ENCODE measurements around the gene GBX1.

The GBX1 gene

DNA sequence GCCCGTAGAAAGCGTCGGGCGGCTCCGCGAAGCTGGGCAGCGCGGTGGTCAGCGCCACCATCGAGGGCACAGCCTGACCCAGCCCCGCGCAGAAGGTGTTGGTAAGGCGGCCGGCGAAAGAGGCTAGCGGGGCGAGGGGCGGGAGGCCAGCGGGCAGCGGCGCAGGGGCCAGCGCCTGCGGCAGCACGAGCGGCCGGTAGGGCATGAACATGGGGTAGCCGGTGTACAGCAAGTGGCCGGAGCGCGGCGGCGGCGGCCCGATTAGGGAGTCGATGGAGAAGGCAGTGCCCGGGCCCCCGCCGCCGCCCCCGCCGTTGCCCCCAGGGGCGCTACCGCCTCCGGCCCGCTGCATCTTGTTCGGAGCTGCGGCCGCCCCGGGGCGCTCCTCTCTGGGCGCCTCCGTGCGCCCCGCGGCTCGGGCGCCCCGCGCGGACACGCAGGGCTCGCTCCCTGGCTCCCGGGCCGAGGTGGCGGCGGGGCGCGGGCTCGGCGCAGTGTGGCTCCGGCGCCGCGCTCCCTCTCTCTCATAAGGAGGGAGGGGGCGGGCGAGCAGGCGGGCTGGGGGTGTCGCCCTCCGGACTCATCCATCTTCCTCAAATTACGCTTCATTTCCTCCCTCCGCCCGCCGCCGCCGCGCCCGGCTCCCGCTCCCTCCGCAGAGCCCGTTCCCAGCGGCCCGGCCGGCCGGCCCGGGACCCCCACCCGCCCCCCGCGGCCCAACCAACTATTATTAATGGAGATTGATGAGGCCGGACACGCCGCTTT is at the start of gene GBX1:
Gene GBX1, minus strand, starts transcription at position 498 of the 765 bp plus-strand sequence. Its CDS starts 146 bp downstream, at position 352.
- TF ChIP-seq CTCF (IDR thresholded peaks at IDR 0.05; ENCODE audit: low read depth, low read length), result no peak
- no peak for DNase-seq (ENCODE audit: low read depth in 2 of 2)
- peak within 1 kb of the TSS in 1 of 2 donors; percentile 14 for H3K4me3 ChIP-seq (replicated peaks in 1 of 2; ENCODE audit: low read depth in 2 of 2, low read length in 2 of 2)

DNA sequence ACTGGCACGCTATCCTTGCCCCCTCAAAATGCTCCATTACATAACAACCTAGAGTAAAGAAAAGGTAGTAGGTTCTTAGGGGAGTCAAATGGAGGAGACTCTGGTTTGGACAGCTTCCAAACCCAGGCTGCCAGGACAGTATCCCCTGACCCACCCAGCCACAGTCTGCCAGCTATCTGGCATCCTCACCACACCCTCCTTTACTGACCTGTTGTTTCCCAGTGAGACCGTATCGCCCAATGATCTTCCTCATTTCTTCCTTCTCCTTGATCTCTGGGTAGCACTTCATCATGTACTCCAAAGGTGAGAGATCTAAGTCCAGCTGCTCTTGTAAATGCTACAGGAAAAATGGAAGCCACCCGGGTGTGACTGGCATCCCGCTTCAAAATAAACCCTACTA is 47.9 kb upstream of the GBX1 start:
- H3K4me3 ChIP-seq (replicated peaks in 1 of 2; ENCODE audit: low read depth in 2 of 2, low read length in 2 of 2), result no peak overlapping the region
- no peak for TF ChIP-seq CTCF (IDR thresholded peaks at IDR 0.05; ENCODE audit: low read depth, low read length)
- no peak for DNase-seq (ENCODE audit: low read depth in 2 of 2)

GRCh38 chr7:151213826-151214225 is 46.3 kb upstream of the GBX1 start:
- TF ChIP-seq CTCF (IDR thresholded peaks at IDR 0.05; ENCODE audit: low read depth, low read length), result no peak
- DNase-seq (ENCODE audit: low read depth in 2 of 2), result no peak
- no peak overlapping the region for H3K4me3 ChIP-seq (replicated peaks in 1 of 2; ENCODE audit: low read depth in 2 of 2, low read length in 2 of 2)

- no peak overlapping the region for H3K4me3 ChIP-seq (replicated peaks in 1 of 2; ENCODE audit: low read depth in 2 of 2, low read length in 2 of 2)
- DNase-seq (ENCODE audit: low read depth in 2 of 2), result no peak
- TF ChIP-seq CTCF (IDR thresholded peaks at IDR 0.05; ENCODE audit: low read depth, low read length), result no peak
Measured at GRCh38 chr7:151212626-151213025, 45.1 kb upstream of the GBX1 start.

DNA sequence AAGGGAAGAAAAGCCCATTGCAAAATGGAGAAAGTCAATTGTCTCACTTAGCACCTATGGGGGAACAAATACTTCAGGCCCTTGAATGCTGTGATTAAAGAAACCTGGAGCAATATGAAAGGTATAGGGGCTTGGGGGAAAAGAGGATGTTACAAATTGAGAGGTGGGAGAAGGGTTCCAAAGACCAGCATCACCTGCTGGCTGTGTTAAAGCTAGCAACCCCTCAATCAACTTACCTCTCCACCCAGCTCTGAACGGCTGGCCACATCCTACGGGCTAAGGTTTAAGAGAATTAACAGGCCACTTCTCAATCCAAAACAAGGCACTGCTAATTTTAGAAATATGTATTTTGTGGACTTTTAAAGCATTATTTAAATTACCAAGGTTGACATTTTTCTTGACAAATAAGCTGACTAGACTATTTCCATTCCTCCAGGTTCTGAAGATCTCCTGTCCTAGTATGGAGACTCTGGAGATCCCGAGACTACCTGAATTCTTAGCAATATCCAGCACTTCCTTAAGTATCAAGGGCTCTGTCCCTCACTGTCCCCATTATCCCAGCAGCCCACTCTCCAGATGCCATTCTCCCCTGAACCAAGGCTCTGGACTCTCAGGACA is 43.8 kb upstream of the GBX1 start:
- no peak for DNase-seq (ENCODE audit: low read depth in 2 of 2)
- no peak for TF ChIP-seq CTCF (IDR thresholded peaks at IDR 0.05; ENCODE audit: low read depth, low read length)
- H3K4me3 ChIP-seq (replicated peaks in 1 of 2; ENCODE audit: low read depth in 2 of 2, low read length in 2 of 2), result no peak overlapping the region

GRCh38 chr7:151210087-151210854 is 42.8 kb upstream of the GBX1 start, which contains the start of gene H2BK1:
Gene H2BK1, minus strand, starts transcription at chr7:151210488. Its CDS starts 170 bp downstream, at chr7:151210318.
- no peak within 1 kb of the TSS for H3K4me3 ChIP-seq (replicated peaks in 1 of 2; ENCODE audit: low read depth in 2 of 2, low read length in 2 of 2)
- TF ChIP-seq CTCF (IDR thresholded peaks at IDR 0.05; ENCODE audit: low read depth, low read length), result no peak
- no peak for DNase-seq (ENCODE audit: low read depth in 2 of 2)

Measured in cardiac fibroblast (primary cell).